Keratinocyte (primary cell): ENCODE data around the gene PEMT. TPM values are rescaled to one million over a fixed set of nuclear protein-coding genes. Genes with fewer than 3 reads are reported as not detected.

Experiments used
- DNase-seq: peaks from one replicate; pipeline ENCODE4 v3.0.0-alpha.2; 2011; ENCODE audit warnings: low read depth, missing footprints, low spot score
- FAIRE-seq: peaks from 2 replicates; lab custom pipeline; 2011; peaks lifted over from hg19 to GRCh38; lab: Jason Lieb, UNC
- H2AFZ ChIP-seq: 2 replicates; pipeline ENCODE4 v1.6.0; 2012; ENCODE audit warnings: low read length, control low read depth, inconsistent platforms; ENCODE audit not compliant: control insufficient read depth
- H3K27ac ChIP-seq: 2 replicates; pipeline ENCODE4 v1.5.1; 2011; ENCODE audit warnings: low read length; ENCODE audit not compliant: control insufficient read depth, insufficient read depth
- H3K27me3 ChIP-seq: 3 replicates; pipeline ENCODE4 v1.6.0; 2011; ENCODE audit warnings: low read length; ENCODE audit not compliant: control insufficient read depth, insufficient read depth; ENCODE audit errors: extremely low read depth
- H3K36me3 ChIP-seq, 2 experiments: 2 replicates in 1 of 2; 3 replicates in 1 of 2; pipeline ENCODE4 v1.5.1; 2011; ENCODE audit warnings: low read length in 2 of 2, mild to moderate bottlenecking in 1 of 2; ENCODE audit not compliant: control insufficient read depth in 2 of 2, insufficient read depth in 2 of 2; ENCODE audit errors: extremely low read depth in 1 of 2
- H3K4me1 ChIP-seq: 3 replicates; pipeline ENCODE4 v1.5.1; 2011; ENCODE audit warnings: low read length; ENCODE audit not compliant: control insufficient read depth, insufficient read depth; ENCODE audit errors: extremely low read depth
- H3K4me2 ChIP-seq: 3 replicates; pipeline ENCODE4 v1.6.0; 2011; ENCODE audit warnings: low read depth, low read length; ENCODE audit not compliant: control insufficient read depth, insufficient read depth; ENCODE audit errors: extremely low read depth
- H3K4me3 ChIP-seq, 3 experiments: fragments of 200-600 bp in 1 of 3; sonication (generic) in 1 of 3; 2 replicates in 2 of 3; 3 replicates in 1 of 3; pipeline ENCODE4 v1.5.1; 2011 to 2016; ENCODE audit warnings: low read length in 3 of 3, mild to moderate bottlenecking in 3 of 3, control low read depth in 2 of 3, inconsistent platforms in 1 of 3, low read depth in 1 of 3, mixed read lengths in 1 of 3, mixed run types in 1 of 3, moderate library complexity in 1 of 3; ENCODE audit not compliant: control insufficient read depth in 2 of 3, insufficient read depth in 2 of 3; ENCODE audit errors: extremely low read depth in 1 of 3
- H3K79me2 ChIP-seq: 2 replicates; pipeline ENCODE4 v1.6.0; 2012; ENCODE audit warnings: low read length; ENCODE audit not compliant: control insufficient read depth, insufficient read depth
- H3K9ac ChIP-seq: 3 replicates; pipeline ENCODE4 v1.6.0; 2011; ENCODE audit warnings: low read length; ENCODE audit not compliant: control insufficient read depth, insufficient read depth; ENCODE audit errors: extremely low read depth
- H3K9me1 ChIP-seq: 3 replicates; pipeline ENCODE4 v1.6.0; 2011; ENCODE audit warnings: low read length; ENCODE audit not compliant: control insufficient read depth, insufficient read depth; ENCODE audit errors: extremely low read depth
- H3K9me3 ChIP-seq: 2 replicates; pipeline ENCODE4 v1.5.1; 2012; ENCODE audit warnings: low read depth, low read length; ENCODE audit not compliant: control insufficient read depth
- H4K20me1 ChIP-seq: 3 replicates; pipeline ENCODE4 v1.6.0; 2011; ENCODE audit warnings: low read length; ENCODE audit not compliant: control insufficient read depth, insufficient read depth; ENCODE audit errors: extremely low read depth
- CTCF ChIP-seq, 3 experiments: IDR thresholded peaks in 1 of 3; conservative IDR thresholded peaks in 1 of 3; optimal IDR thresholded peaks in 1 of 3; 2 replicates in 2 of 3; 3 replicates in 1 of 3; pipeline versions ENCODE3 to v1.5.1; 2011; ENCODE audit warnings: low read length in 3 of 3, mild to moderate bottlenecking in 3 of 3, moderate library complexity in 2 of 3, control low read depth in 1 of 3, inconsistent platforms in 1 of 3; ENCODE audit not compliant: insufficient read depth in 2 of 3; ENCODE audit errors: extremely low read depth in 1 of 3
- EZH2 ChIP-seq: IDR thresholded peaks from one replicate; pipeline ENCODE4 v1.6.1; 2012; ENCODE audit warnings: inconsistent platforms, mild to moderate bottlenecking, low read length, moderate library complexity
- dilution Hi-C: fragments of 300-500 bp; cut with MboI; formaldehyde crosslinking; loops from one replicate; pipeline ENCODE4 v1.7.0; 2020; ENCODE audit warnings: low sequenced_read_pairs; ENCODE audit not compliant: extremely low pct_ligation_motif_present
- polyA plus RNA-seq, 5 experiments: library from polyadenylated mRNA; depleted of rRNA in 3 of 5; stranded (reverse) in 3 of 5; stranded (forward) in 1 of 5; unstranded in 1 of 5; fragments of >200 nt; gene quantifications; 1 replicate in 1 of 5; 2 replicates in 3 of 5; 3 replicates in 1 of 5; pipeline versions ENCODE4 v1.2.1 to v1.2.3, GENCODE V29; 2011 to 2012; ENCODE audit warnings: missing spikeins in 2 of 5, low read depth in 1 of 5, low replicate concordance in 1 of 5

Gene PEMT
- polyA plus RNA-seq, 1 donor (not counting 4 experiments of a cell fraction or from before 2014, with no cell fraction given): 17.7 TPM

GRCh38 chr17:17593222-17593620 lies 1.7 kb upstream of the PEMT start:
- Histone ChIP-seq H3K9ac (peak overlapping the region; percentile 95), H3K36me3 (no peaks in the 10 kb centered on the region), H3K27me3 (no peaks in the 10 kb centered on the region), H3K4me3 (peak overlapping the region in 2 of 3 experiments; percentile 83 to 98), H4K20me1 (no peaks in the 10 kb centered on the region), H2AFZ (no peak overlapping the region), H3K4me2 (peak overlapping the region; percentile 78), H3K79me2 (peaks cover 9% of the 10 kb centered on the region), H3K9me1 (peaks cover 3% of the 10 kb centered on the region), H3K9me3 (no peaks in the 10 kb centered on the region), H3K4me1 (peaks cover 35% of the 10 kb centered on the region), H3K27ac (peak overlapping the region; percentile 38)
- no peak for DNase-seq
- TF ChIP-seq CTCF (optimal IDR thresholded peaks at IDR 0.05 in 1 of 3, IDR thresholded peaks at IDR 0.05 in 1 of 3, conservative IDR thresholded peaks at IDR 0.05 in 1 of 3; ENCODE audit: extremely low read depth in 1 of 3, insufficient read depth in 2 of 3, low read length in 3 of 3) (no peak), EZH2 (no peak)
- dilution Hi-C loops: no loop called here
- no peak for FAIRE-seq

- no peaks in the 10 kb centered on the region for H4K20me1 ChIP-seq
- peak overlapping the region; percentile 82 for H3K27ac ChIP-seq
- peak overlapping the region; percentile 53 for H2AFZ ChIP-seq
- no peak for FAIRE-seq
- peak overlapping the region; percentile 95 for H3K9ac ChIP-seq
- DNase-seq: no peak
- H3K79me2 ChIP-seq: peaks cover 11% of the 10 kb centered on the region
- no peaks in the 10 kb centered on the region for H3K27me3 ChIP-seq
- peak overlapping the region; percentile 91 for H3K4me2 ChIP-seq
- dilution Hi-C loops: no loop called here
- H3K9me3 ChIP-seq: no peaks in the 10 kb centered on the region
- TF ChIP-seq CTCF (optimal IDR thresholded peaks at IDR 0.05 in 1 of 3, IDR thresholded peaks at IDR 0.05 in 1 of 3, conservative IDR thresholded peaks at IDR 0.05 in 1 of 3; ENCODE audit: extremely low read depth in 1 of 3, insufficient read depth in 2 of 3, low read length in 3 of 3) (no peak), EZH2 (no peak)
- peak overlapping the region; percentile 80 to 98 (median 83) for H3K4me3 ChIP-seq
- peaks cover 40% of the 10 kb centered on the region for H3K4me1 ChIP-seq
- H3K36me3 ChIP-seq: no peaks in the 10 kb centered on the region
- peaks cover 3% of the 10 kb centered on the region for H3K9me1 ChIP-seq
These were observed 589 bp downstream of the PEMT start for GRCh38 chr17:17590883-17591354.
